Right lobe of liver (tissue), 6 donors: ENCODE measurements around the gene ATE1. TPM values are rescaled to one million over a fixed set of nuclear protein-coding genes. Genes with fewer than 3 reads are reported as not detected.
A peak's percentile ranks its signal among the peaks of the same experiment; 100 is the strongest.

Experiments used
- ATAC-seq, 4 donors: fragments of 200-7000 bp; cut with Tn5 transposase; one replicate each; pipeline ENCODE4 v1.9.1; 2020; ENCODE audit warnings: mild to moderate bottlenecking in 4 of 4, moderate library complexity in 4 of 4
- DNase-seq, 3 donors: peaks; one replicate each; pipeline ENCODE4 v3.0.0-alpha.2; 2020
- H3K27ac ChIP-seq, 3 donors: fragments of 200-600 bp; one replicate each; pipeline ENCODE4 v1.8.0; 2022
- H3K27me3 ChIP-seq, 2 donors: fragments of 200-600 bp; one replicate each; pipeline ENCODE4 v1.8.0; 2022
- H3K36me3 ChIP-seq, 4 donors: fragments of 200-600 bp; sonication (generic) in 1 of 4; one replicate each; pipeline versions ENCODE4 v1.5.1 to v1.8.0; 2017 to 2022; ENCODE audit warnings: control low read depth in 1 of 4
- H3K4me1 ChIP-seq, 4 donors: fragments of 200-600 bp; sonication (generic) in 1 of 4; one replicate each; pipeline versions ENCODE4 v1.5.1 to v1.8.0; 2017 to 2022; ENCODE audit warnings: control low read depth in 1 of 4
- H3K4me3 ChIP-seq, 3 donors: fragments of 200-600 bp; one replicate each; pipeline ENCODE4 v1.8.0; 2022
- H3K9me3 ChIP-seq, 4 donors: fragments of 200-600 bp; sonication (generic) in 1 of 4; one replicate each; pipeline versions ENCODE4 v1.5.1 to v1.8.0; 2017 to 2022; ENCODE audit warnings: control low read depth in 1 of 4
- POLR2A ChIP-seq: fragments of 450-650 bp; IDR thresholded peaks from one replicate; pipeline ENCODE4 v1.6.1; 2017; ENCODE audit warnings: antibody characterized with exemption, mild to moderate bottlenecking
- WGBS: methylation state at CpG from one replicate; pipeline ENCODE4 v1.1.6; 2018; ENCODE audit warnings: low coverage, low lambda C conversion rate; ENCODE audit not compliant: insufficient coverage; ENCODE audit errors: missing lambda C conversion rate; 5-methylcytosine and 5-hydroxymethylcytosine counted together
- intact Hi-C, 2 donors: fragments of 100-400 bp; cut with DNase I; formaldehyde crosslinking; loops; one replicate each; pipeline versions ENCODE4 v1.11.2 to v1.14.1; 2022
- total RNA-seq, 6 experiments: library from RNA; depleted of rRNA in 2 of 6; stranded (reverse); fragments of >200 nt in 2 of 6; fragmentation: NEBNext Ultra II Directional in 3 of 6; extraction: Animal tissue kit (Norgen Biotek cat#: 25700) in 3 of 6; gene quantifications; one replicate each; pipeline versions ENCODE4 v1.1.0 to v1.2.4, GENCODE V29; 2016 to 2023
- TF ChIP-seq, protein P1 (sequence below), 4 donors: fragments of 200-600 bp in 3 of 4; fragments of 450-650 bp in 1 of 4; IDR thresholded peaks; one replicate each; pipeline versions ENCODE4 v1.5.1 to v1.8.0; 2016 to 2022; ENCODE audit warnings: antibody characterized with exemption in 4 of 4, mild to moderate bottlenecking in 2 of 4
- donor health status: DM: no; HTN: yes; CAD: no.
- donor health status: DM: no; HTN: no; CAD: no.
- donor health status: DM: no; HTN: no; CAD: no.
- donor health status: DM: no; HTN: yes; CAD: no.
- donor health status: DM: no; HTN: yes; CAD: no.

ATE1 gene
- total RNA-seq, 6 experiments from 2014 or later: 17.7 to 21.6 (median 19.9) TPM

- no peak for TF ChIP-seq POLR2A
- TF ChIP-seq, protein P1, sequence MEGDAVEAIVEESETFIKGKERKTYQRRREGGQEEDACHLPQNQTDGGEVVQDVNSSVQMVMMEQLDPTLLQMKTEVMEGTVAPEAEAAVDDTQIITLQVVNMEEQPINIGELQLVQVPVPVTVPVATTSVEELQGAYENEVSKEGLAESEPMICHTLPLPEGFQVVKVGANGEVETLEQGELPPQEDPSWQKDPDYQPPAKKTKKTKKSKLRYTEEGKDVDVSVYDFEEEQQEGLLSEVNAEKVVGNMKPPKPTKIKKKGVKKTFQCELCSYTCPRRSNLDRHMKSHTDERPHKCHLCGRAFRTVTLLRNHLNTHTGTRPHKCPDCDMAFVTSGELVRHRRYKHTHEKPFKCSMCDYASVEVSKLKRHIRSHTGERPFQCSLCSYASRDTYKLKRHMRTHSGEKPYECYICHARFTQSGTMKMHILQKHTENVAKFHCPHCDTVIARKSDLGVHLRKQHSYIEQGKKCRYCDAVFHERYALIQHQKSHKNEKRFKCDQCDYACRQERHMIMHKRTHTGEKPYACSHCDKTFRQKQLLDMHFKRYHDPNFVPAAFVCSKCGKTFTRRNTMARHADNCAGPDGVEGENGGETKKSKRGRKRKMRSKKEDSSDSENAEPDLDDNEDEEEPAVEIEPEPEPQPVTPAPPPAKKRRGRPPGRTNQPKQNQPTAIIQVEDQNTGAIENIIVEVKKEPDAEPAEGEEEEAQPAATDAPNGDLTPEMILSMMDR (IDR thresholded peaks at IDR 0.05): no peak
- Histone ChIP-seq H3K9me3 (no peaks in the 10 kb centered on the region), H3K27me3 (no peaks in the 10 kb centered on the region), H3K36me3 (no peaks in the 10 kb centered on the region), H3K4me3 (no peak overlapping the region), H3K27ac (no peak overlapping the region), H3K4me1 (peaks cover 0 to 11% (median 4%) of the 10 kb centered on the region in 4 donors)
- intact Hi-C loops: no loop called here
- DNase-seq (no peak), ATAC-seq (peak in 3 of 4 donors; percentile 32 to 66 (median 43))
- 67% methylated on average over 3 of the region's 3 CpGs for WGBS
Observed at GRCh38 chr10:121792198-121792597, 135.6 kb downstream of the ATE1 start.

DNA sequence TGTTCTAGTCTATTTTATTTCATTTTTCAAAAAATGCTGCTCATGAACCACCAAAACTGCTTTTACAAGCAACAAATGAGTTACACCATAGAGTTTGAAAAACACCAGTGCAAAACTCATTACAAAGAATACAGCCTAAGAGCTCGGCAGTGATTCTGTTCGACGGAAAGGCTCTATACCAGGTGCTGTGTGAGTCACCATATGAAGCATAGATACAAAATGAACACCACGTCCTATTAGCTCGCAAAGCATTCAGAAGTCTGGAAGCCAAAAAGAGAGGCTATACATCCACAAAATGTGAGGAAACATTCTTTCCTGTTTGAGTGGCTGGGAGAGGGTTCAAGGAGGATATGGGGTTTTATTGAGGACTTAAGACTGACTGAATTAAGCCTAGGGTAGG, 136.1 kb downstream of the ATE1 start:
- H3K4me3 ChIP-seq: no peak overlapping the region
- WGBS: 91% methylated on average over 5 of the region's 5 CpGs
- intact Hi-C loops: no loop called here
- H3K9me3 ChIP-seq: no peaks in the 10 kb centered on the region
- TF ChIP-seq POLR2A: no peak
- TF ChIP-seq, protein P1 (IDR thresholded peaks at IDR 0.05): no peak
- no peak overlapping the region for H3K27ac ChIP-seq
- ATAC-seq (no peak), DNase-seq (no peak)
- H3K27me3 ChIP-seq: no peaks in the 10 kb centered on the region
- peaks cover 0 to 11% (median 4%) of the 10 kb centered on the region in 4 donors for H3K4me1 ChIP-seq
- no peaks in the 10 kb centered on the region for H3K36me3 ChIP-seq

- Histone ChIP-seq H3K36me3 (no peaks in the 10 kb centered on the region), H3K4me3 (no peak overlapping the region), H3K4me1 (peaks cover 0 to 11% (median 4%) of the 10 kb centered on the region in 4 donors), H3K9me3 (no peaks in the 10 kb centered on the region), H3K27ac (no peak overlapping the region), H3K27me3 (no peaks in the 10 kb centered on the region)
- TF ChIP-seq, protein P1 (IDR thresholded peaks at IDR 0.05): no peak
- no peak for TF ChIP-seq POLR2A
- ATAC-seq: no peak
- intact Hi-C loops: no loop called here
- 73% methylated on average over 3 of the region's 3 CpGs for WGBS
- DNase-seq: no peak
Observed at GRCh38 chr10:121788717-121789116, 139.1 kb downstream of the ATE1 start.

DNA sequence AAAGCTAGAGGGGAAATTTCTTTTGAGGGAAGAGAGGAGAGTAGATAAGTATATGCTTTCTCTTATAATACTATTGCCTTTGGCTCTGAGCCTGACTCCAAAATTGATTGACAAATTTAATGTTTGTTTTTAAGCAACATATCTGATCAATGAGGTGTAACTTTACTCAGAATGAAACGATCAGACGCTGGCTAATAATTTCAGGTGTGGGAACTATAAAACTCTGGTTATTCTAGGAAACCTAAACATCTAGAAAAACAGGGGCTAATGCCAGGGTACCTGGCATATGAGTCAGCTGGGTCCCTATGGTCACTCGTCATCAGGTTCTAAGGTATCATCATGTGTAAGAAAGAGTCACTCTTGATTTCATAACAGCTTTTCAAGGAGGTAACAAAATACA, 139.7 kb downstream of the ATE1 start:
- 23% methylated on average over 3 of the region's 3 CpGs for WGBS
- no peak for TF ChIP-seq POLR2A
- no peak for DNase-seq

DNA sequence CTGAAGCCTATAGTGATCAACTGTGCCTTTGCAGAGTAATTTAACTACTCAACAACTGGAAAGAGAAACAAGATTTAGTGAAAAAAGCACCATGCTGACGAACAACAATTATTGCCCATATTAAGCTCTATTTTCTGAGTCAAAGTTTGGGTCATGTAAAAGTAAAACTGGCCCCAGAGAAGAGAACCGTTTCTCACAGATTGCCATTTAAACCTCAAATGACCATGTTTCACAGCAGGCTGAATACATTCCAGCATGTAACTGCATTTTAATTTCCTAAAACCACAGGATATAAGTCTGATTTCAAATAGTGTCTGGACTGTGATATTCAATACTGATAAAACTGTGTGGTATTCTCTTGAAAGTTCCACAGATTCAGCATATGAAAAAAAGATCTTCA, 140.7 kb downstream of the ATE1 start:
- TF ChIP-seq, protein P1 (IDR thresholded peaks at IDR 0.05): no peak
- TF ChIP-seq POLR2A: no peak
- Histone ChIP-seq H3K27ac (no peak overlapping the region), H3K4me3 (no peak overlapping the region), H3K9me3 (no peaks in the 10 kb centered on the region), H3K36me3 (no peaks in the 10 kb centered on the region), H3K4me1 (peaks cover 0 to 11% (median 4%) of the 10 kb centered on the region in 4 donors), H3K27me3 (no peaks in the 10 kb centered on the region)
- ATAC-seq (no peak), DNase-seq (no peak)
- intact Hi-C loops: no loop called here
- 72% methylated on average over 2 of the region's 2 CpGs for WGBS

More for the DNA sequence above, 139.7 kb downstream of the ATE1 start:
- no peaks in the 10 kb centered on the region for H3K27me3 ChIP-seq
- intact Hi-C loops: no loop called here
- no peak overlapping the region for H3K27ac ChIP-seq
- no peaks in the 10 kb centered on the region for H3K9me3 ChIP-seq
- ATAC-seq: peak; percentile 49 to 84 (median 66)
- H3K4me1 ChIP-seq: peaks cover 0 to 11% (median 4%) of the 10 kb centered on the region in 4 donors
- no peak overlapping the region for H3K4me3 ChIP-seq
- H3K36me3 ChIP-seq: no peaks in the 10 kb centered on the region
